K562 (cell line): ENCODE data around the gene SPOCD1. TPM values are rescaled to one million over a fixed set of nuclear protein-coding genes. Genes with fewer than 3 reads are reported as not detected.
A peak's percentile ranks its signal among the peaks of the same experiment; 100 is the strongest.

ENCODE experiments used
- ATAC-seq: fragments of 200-7000 bp; cut with Tn5 transposase; 3 replicates; pipeline ENCODE4 v1.9.1; 2020; ENCODE audit warnings: moderate library complexity
- BruUV-seq: library from RNA; stranded (reverse); fragments of 400-500 nt; replicated peaks from 2 replicates; lab custom pipeline; 2021; lab: Mats Ljungman, UMichigan
- CTCF ChIA-PET: fragments of 300-600 bp; formaldehyde crosslinking; extraction: SDS; loops from one replicate; lab custom pipeline; 2021; ENCODE audit warnings: low intra/inter-chr PET ratio; lab: Yijun Ruan, JAX
- POLR2A ChIA-PET: fragments of 300-600, 350-650 bp; sonication (Branson Sonifier 250); formaldehyde crosslinking; extraction: SDS; loops from one replicate; lab custom pipeline; 2021; ENCODE audit warnings: antibody characterized with exemption, inconsistent platforms; lab: Yijun Ruan, JAX
- DNase-seq, 4 experiments: peaks; one replicate each; pipeline versions ENCODE4 v3.0.0 to v3.0.0-alpha.2; 2011 to 2018; ENCODE audit warnings: low spot score in 3 of 4, mixed read lengths in 3 of 4; ENCODE audit errors: extremely low read depth in 1 of 4
- FAIRE-seq: peaks from 2 replicates; lab custom pipeline; 2011; peaks lifted over from hg19 to GRCh38; lab: Jason Lieb, UNC
- H2AFZ ChIP-seq: 2 replicates; pipeline ENCODE4 v1.6.0; 2011; ENCODE audit warnings: low read depth, low read length, control low read depth, inconsistent platforms
- H3K27ac ChIP-seq: fragments of 200-600 bp; 3 replicates; pipeline ENCODE4 v1.8.0; 2011; ENCODE audit warnings: low read depth, mild to moderate bottlenecking, control low read depth, inconsistent platforms, low read length, moderate library complexity, mixed read lengths; ENCODE audit errors: extremely low read depth
- H3K27me3 ChIP-seq, 2 experiments: fragments of 300-600 bp in 1 of 2; 2 replicates in 1 of 2; 3 replicates in 1 of 2; pipeline versions ENCODE4 v1.6.0 to v1.8.0; 2011; ENCODE audit warnings: inconsistent platforms in 2 of 2, low read length in 2 of 2, mild to moderate bottlenecking in 1 of 2, mixed read lengths in 1 of 2, moderate library complexity in 1 of 2; ENCODE audit not compliant: control insufficient read depth in 2 of 2, insufficient read depth in 2 of 2
- H3K36me3 ChIP-seq: fragments of 300-600 bp; 3 replicates; pipeline ENCODE4 v1.8.0; 2011; ENCODE audit warnings: mild to moderate bottlenecking, low read length, inconsistent platforms; ENCODE audit not compliant: control insufficient read depth, insufficient read depth
- H3K4me1 ChIP-seq, 2 experiments: fragments of 200-600 bp in 1 of 2; replicated peaks in 1 of 2; 2 replicates in 1 of 2; 3 replicates in 1 of 2; pipeline versions ENCODE4 v1.5.1 to v1.8.0; 2011; ENCODE audit warnings: inconsistent platforms in 2 of 2, low read length in 2 of 2, mild to moderate bottlenecking in 1 of 2, mixed read lengths in 1 of 2, moderate library complexity in 1 of 2; ENCODE audit not compliant: control insufficient read depth in 2 of 2, insufficient read depth in 2 of 2
- H3K4me2 ChIP-seq: 2 replicates; pipeline ENCODE4 v1.6.1; 2011; ENCODE audit warnings: low read length, control low read depth, inconsistent platforms, mixed read lengths; ENCODE audit not compliant: insufficient read depth
- H3K4me3 ChIP-seq: fragments of 200-600 bp; sonication (generic), shearing (Covaris generic); 2 replicates; pipeline ENCODE4 v1.5.1; 2016; ENCODE audit warnings: control low read depth, inconsistent platforms
- H3K79me2 ChIP-seq: fragments of 200-600 bp; 3 replicates; pipeline ENCODE4 v1.8.0; 2011; ENCODE audit warnings: low read length, inconsistent platforms; ENCODE audit not compliant: control insufficient read depth, insufficient read depth
- H3K9ac ChIP-seq, 2 experiments: 2 replicates each; pipeline versions ENCODE4 v1.6.0 to v1.6.1; 2011; ENCODE audit warnings: low read depth in 2 of 2, low read length in 2 of 2, control low read depth in 1 of 2, inconsistent platforms in 1 of 2, mild to moderate bottlenecking in 1 of 2, mixed read lengths in 1 of 2; ENCODE audit not compliant: insufficient read depth in 1 of 2
- H3K9me1 ChIP-seq: one replicate; pipeline ENCODE4 v1.6.0; 2011; ENCODE audit warnings: inconsistent platforms, mild to moderate bottlenecking, low read length, moderate library complexity; ENCODE audit not compliant: control insufficient read depth, insufficient read depth
- H3K9me3 ChIP-seq: replicated peaks from 2 replicates; pipeline ENCODE4 v1.5.1; 2011; ENCODE audit warnings: low read depth, low read length, inconsistent platforms; ENCODE audit not compliant: control insufficient read depth, insufficient read depth
- H4K20me1 ChIP-seq: replicated peaks from 2 replicates; pipeline ENCODE4 v1.6.1; 2011; ENCODE audit warnings: low read length, inconsistent platforms, mixed read lengths; ENCODE audit not compliant: control insufficient read depth, insufficient read depth
- CBFA2T3 ChIP-seq: fragments of 450-650 bp; IDR thresholded peaks from 2 replicates; pipeline ENCODE4 v1.6.1; 2017
- EHMT2 ChIP-seq: fragments of 450-650 bp; IDR thresholded peaks from 2 replicates; pipeline ENCODE4 v1.6.1; 2018; ENCODE audit warnings: antibody characterized with exemption
- HMG20B ChIP-seq: fragments of 250-450 bp; sonication (Bioruptor Pico); IDR thresholded peaks from 2 replicates; pipeline ENCODE4 v1.5.0; 2021; ENCODE audit warnings: mild to moderate bottlenecking
- NFXL1 ChIP-seq: fragments of 450-650 bp; formaldehyde crosslinking; IDR thresholded peaks from 2 replicates; pipeline ENCODE4 v1.4.0; 2021; ENCODE audit warnings: mild to moderate bottlenecking
- RFX5 ChIP-seq: IDR thresholded peaks from 2 replicates; pipeline ENCODE4 v1.6.1; 2011; ENCODE audit warnings: low read depth, mild to moderate bottlenecking, improper control_type of control experiment, low read length
- SMAD1 ChIP-seq: fragments of 150-350 bp; IDR thresholded peaks from 2 replicates; pipeline ENCODE4 v1.6.1; 2014; ENCODE audit warnings: low read length, low read depth; ENCODE audit not compliant: partially characterized antibody
- TRIM28 ChIP-seq: fragments of 450-650 bp; IDR thresholded peaks from 2 replicates; pipeline ENCODE4 v1.6.1; 2017
- ZNF121 ChIP-seq: sonication (generic); formaldehyde crosslinking; conservative IDR thresholded peaks from 2 replicates; pipeline ENCODE4 v1.8.0; 2022; ENCODE audit warnings: missing genetic modification reagents
- ZNF316 ChIP-seq: fragments of 450-650 bp; IDR thresholded peaks from 2 replicates; pipeline ENCODE4 v1.6.1; 2016
- WGBS: fragments of 100-300 bp; shearing (Covaris generic); methylation state at CpG from one replicate; pipeline ENCODE4 v1.1.6; 2016; ENCODE audit warnings: low coverage, mixed read lengths; ENCODE audit not compliant: insufficient coverage; ENCODE audit errors: missing lambda C conversion rate; 5-methylcytosine and 5-hydroxymethylcytosine counted together
- in situ Hi-C: fragments of 300-500 bp; cut with MboI; formaldehyde crosslinking; loops from 4 replicates; pipeline ENCODE4 v1.15.0; 2018; ENCODE audit warnings: inconsistent platforms, mixed read lengths
- intact Hi-C: fragments of 100-400 bp; cut with micrococcal nuclease; formaldehyde crosslinking; loops from 2 replicates; pipeline ENCODE4 v1.14.2; 2022
- polyA plus RNA-seq, 8 experiments: library from polyadenylated mRNA; depleted of rRNA in 4 of 8; stranded (reverse) in 5 of 8; unstranded in 3 of 8; fragments of >200 nt; fragmentation: Nextera tagmentation in 2 of 8; fragmentation: Illumina TruSeq in 1 of 8; extraction: Ambion mirVana in 2 of 8; extraction: Trizol in 1 of 8; gene quantifications; 2 replicates each; pipeline versions ENCODE4 v1.2.1 to v1.2.3, GENCODE V29; 2011 to 2014; ENCODE audit warnings: inconsistent platforms in 1 of 8, missing spikeins in 1 of 8
- total RNA-seq, 7 experiments: library from RNA; depleted of rRNA in 6 of 7; stranded (reverse); fragments of >200 nt in 6 of 7; fragmentation: Illumina TruSeq in 2 of 7; extraction: Trizol in 2 of 7; gene quantifications; 2 replicates each; pipeline versions ENCODE4 v1.2.1 to v1.2.3, GENCODE V29; 2011 to 2021; ENCODE audit warnings: low replicate concordance in 1 of 7
- TF ChIP-seq, protein P1 (sequence below): fragments of 200-400 bp; formaldehyde crosslinking; IDR thresholded peaks from 2 replicates; pipeline ENCODE4 v1.6.1; 2017; ENCODE audit warnings: mild to moderate bottlenecking, low read depth, low read length, moderate library complexity
- TF ChIP-seq, protein P2 (sequence below), 2 experiments: fragments of 250-450 bp in 1 of 2; fragments of 450-650 bp in 1 of 2; sonication (Bioruptor Pico) in 1 of 2; IDR thresholded peaks; 2 replicates each; pipeline versions ENCODE4 v1.6.1 to v1.8.0; 2016 to 2021; ENCODE audit warnings: mild to moderate bottlenecking in 2 of 2, moderate library complexity in 2 of 2, missing compliant biosample characterization in 1 of 2, missing genetic modification characterization in 1 of 2
- TF ChIP-seq, protein P3 (sequence below): fragments of 250-450 bp; sonication (Bioruptor Pico); IDR thresholded peaks from 2 replicates; pipeline ENCODE4 v1.4.0; 2020; ENCODE audit warnings: borderline replicate concordance

The SPOCD1 gene
- total and polyA plus RNA-seq, 9 of the 15 experiments (the other 6 are each of a cell fraction or from before 2014, with no cell fraction given): 0.03 to 0.71 (median 0.26) TPM; not detected in 1

DNA sequence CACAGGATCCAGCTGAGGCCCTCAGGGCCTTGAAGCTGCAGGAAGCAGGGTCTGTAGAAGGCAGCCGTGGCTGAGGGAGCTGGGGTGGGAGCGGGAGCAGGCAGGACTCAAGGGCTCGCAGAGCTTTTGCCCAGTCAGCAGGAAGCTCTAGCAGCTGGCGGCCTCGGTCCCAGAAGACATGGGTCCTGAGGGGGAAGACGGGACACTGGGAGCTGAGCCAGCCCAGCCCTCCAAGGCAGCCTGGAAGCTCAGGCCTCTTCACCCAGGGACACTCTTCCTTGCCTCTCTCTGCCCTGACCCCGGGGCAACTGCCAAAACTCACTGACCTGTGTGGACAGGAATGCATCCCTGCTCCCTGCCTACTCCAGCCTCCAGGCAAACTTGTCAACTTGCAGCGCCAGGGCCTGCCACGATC is 60.6 kb downstream of the SPOCD1 start:
- no peak overlapping the region for H3K27ac ChIP-seq
- H3K9ac ChIP-seq: 0 out of 4 replicates have a peak overlapping the region, but pooled peaks of 1 of the 2 experiments have one; percentile 19
- in situ Hi-C loops (no loop called here), intact Hi-C loops (no loop called here)
- H3K27me3 ChIP-seq: peaks cover 42 to 87% of the 10 kb centered on the region in 2 experiments
- ChIA-PET POLR2A (interaction anchor here (0.6 to 1.6 kb wide), 4 partner anchors 9 to 476 kb away, joined by 3 to 4 read pairs (median 3); no protein-coding TSS in a partner anchor), CTCF (no interaction called here)
- no TSS peak for BruUV-seq
- H3K36me3 ChIP-seq: no peaks in the 10 kb centered on the region
- 13% methylated on average over 9 of the region's 9 CpGs for WGBS
- H3K4me2 ChIP-seq: no peak overlapping the region
- H3K79me2 ChIP-seq: no peaks in the 10 kb centered on the region
- H3K9me1 ChIP-seq: no peaks in the 10 kb centered on the region
- TF ChIP-seq CBFA2T3 (no peak), ZNF316 (peak; percentile 56; the same call in 1 of the 2 replicates), ZNF121 (CRISPR knock-in tag) (no peak), NFXL1 (CRISPR knock-in tag) (no peak)
- H3K4me3 ChIP-seq: no peak overlapping the region
- H2AFZ ChIP-seq: no peak overlapping the region
- FAIRE-seq (no peak), DNase-seq (no peak), ATAC-seq (no peak)
- H3K4me1 ChIP-seq: peaks cover 0 to 25% of the 10 kb centered on the region in 2 experiments; a peak in 2 of 5 replicates
- no peaks in the 10 kb centered on the region for H3K9me3 ChIP-seq
- H4K20me1 ChIP-seq: peaks cover 51% of the 10 kb centered on the region

DNA sequence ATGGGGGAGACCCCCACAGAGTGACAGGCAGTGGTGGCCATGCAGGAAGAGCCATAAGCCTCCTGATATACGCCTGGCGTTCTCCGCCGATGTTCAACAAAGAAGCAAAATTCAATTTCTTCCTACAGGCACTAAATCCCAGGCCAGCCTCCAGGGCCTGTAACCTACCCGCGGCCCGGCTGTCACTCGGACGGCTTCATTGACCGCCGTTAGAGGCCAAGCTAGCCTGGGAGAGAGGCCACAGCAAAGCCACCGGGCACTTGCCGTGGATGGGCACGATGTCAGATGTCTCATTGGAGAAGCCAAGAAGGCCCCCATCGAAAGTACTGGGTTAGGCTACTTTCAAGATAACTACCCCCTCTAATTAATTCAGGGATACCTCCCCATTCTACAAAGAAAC is 61.4 kb downstream of the SPOCD1 start:
- H3K9me1 ChIP-seq: no peaks in the 10 kb centered on the region
- peak overlapping the region in 1 of 2 experiments; percentile 3; a peak in 1 of 4 replicates for H3K9ac ChIP-seq
- FAIRE-seq (no peak), DNase-seq (no peak), ATAC-seq (no peak)
- BruUV-seq: no TSS peak
- no peak overlapping the region for H3K27ac ChIP-seq
- intact Hi-C loops (no loop called here), in situ Hi-C loops (no loop called here)
- peaks cover 45% of the 10 kb centered on the region for H4K20me1 ChIP-seq
- no peaks in the 10 kb centered on the region for H3K9me3 ChIP-seq
- WGBS: 28% methylated on average over 15 of the region's 15 CpGs
- H3K4me1 ChIP-seq: peaks cover 0 to 25% of the 10 kb centered on the region in 2 experiments; a peak in 2 of 5 replicates
- CTCF ChIA-PET: no interaction called here
- H3K4me3 ChIP-seq: no peak overlapping the region
- H2AFZ ChIP-seq: no peak overlapping the region
- no peak overlapping the region for H3K4me2 ChIP-seq
- H3K36me3 ChIP-seq: no peaks in the 10 kb centered on the region
- POLR2A ChIA-PET: interaction anchor here (0.6 kb wide), 1 partner anchor 121 kb away, joined by 3 read pairs; no protein-coding TSS in a partner anchor
- no peaks in the 10 kb centered on the region for H3K79me2 ChIP-seq
- peaks cover 35 to 83% of the 10 kb centered on the region in 2 experiments; a peak in 4 of 5 replicates for H3K27me3 ChIP-seq
- TF ChIP-seq, protein P1, sequence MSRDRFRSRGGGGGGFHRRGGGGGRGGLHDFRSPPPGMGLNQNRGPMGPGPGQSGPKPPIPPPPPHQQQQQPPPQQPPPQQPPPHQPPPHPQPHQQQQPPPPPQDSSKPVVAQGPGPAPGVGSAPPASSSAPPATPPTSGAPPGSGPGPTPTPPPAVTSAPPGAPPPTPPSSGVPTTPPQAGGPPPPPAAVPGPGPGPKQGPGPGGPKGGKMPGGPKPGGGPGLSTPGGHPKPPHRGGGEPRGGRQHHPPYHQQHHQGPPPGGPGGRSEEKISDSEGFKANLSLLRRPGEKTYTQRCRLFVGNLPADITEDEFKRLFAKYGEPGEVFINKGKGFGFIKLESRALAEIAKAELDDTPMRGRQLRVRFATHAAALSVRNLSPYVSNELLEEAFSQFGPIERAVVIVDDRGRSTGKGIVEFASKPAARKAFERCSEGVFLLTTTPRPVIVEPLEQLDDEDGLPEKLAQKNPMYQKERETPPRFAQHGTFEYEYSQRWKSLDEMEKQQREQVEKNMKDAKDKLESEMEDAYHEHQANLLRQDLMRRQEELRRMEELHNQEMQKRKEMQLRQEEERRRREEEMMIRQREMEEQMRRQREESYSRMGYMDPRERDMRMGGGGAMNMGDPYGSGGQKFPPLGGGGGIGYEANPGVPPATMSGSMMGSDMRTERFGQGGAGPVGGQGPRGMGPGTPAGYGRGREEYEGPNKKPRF: no peak
- TF ChIP-seq TRIM28 (no peak), RFX5 (no peak), EHMT2 (no peak), HMG20B (CRISPR knock-in tag) (no peak), SMAD1 (no peak)
- TF ChIP-seq, protein P2, sequence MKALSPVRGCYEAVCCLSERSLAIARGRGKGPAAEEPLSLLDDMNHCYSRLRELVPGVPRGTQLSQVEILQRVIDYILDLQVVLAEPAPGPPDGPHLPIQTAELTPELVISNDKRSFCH (CRISPR knock-in tag; IDR thresholded peaks at IDR 0.05): no peak
- TF ChIP-seq, protein P2 (tag; IDR thresholded peaks at IDR 0.05): no peak
- TF ChIP-seq, protein P3, sequence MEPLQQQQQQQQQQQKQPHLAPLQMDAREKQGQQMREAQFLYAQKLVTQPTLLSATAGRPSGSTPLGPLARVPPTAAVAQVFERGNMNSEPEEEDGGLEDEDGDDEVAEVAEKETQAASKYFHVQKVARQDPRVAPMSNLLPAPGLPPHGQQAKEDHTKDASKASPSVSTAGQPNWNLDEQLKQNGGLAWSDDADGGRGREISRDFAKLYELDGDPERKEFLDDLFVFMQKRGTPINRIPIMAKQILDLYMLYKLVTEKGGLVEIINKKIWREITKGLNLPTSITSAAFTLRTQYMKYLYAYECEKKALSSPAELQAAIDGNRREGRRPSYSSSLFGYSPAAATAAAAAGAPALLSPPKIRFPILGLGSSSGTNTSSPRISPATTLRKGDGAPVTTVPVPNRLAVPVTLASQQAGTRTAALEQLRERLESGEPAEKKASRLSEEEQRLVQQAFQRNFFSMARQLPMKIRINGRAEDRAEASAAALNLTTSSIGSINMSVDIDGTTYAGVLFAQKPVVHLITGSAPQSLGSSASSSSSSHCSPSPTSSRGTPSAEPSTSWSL: no peak
